Vagina (tissue), 2 donors: ENCODE data around the gene NUP153. TPM values are rescaled to one million over a fixed set of nuclear protein-coding genes. Genes with fewer than 3 reads are reported as not detected.

Experiments used
- DNase-seq, 2 donors: peaks; one replicate each; pipeline ENCODE4 v3.0.0-alpha.2; 2017; ENCODE audit errors: extremely low spot score in 2 of 2
- H3K27ac ChIP-seq: fragments of 200-600 bp; sonication (generic); one replicate; pipeline ENCODE4 v1.5.1; 2019
- H3K27me3 ChIP-seq: fragments of 200-600 bp; sonication (generic); one replicate; pipeline ENCODE4 v1.5.1; 2019
- H3K36me3 ChIP-seq, 2 donors: fragments of 200-600 bp; sonication (generic); one replicate each; pipeline ENCODE4 v1.5.1; 2017 to 2019
- H3K4me1 ChIP-seq: fragments of 200-600 bp; sonication (generic); one replicate; pipeline ENCODE4 v1.5.1; 2019
- H3K4me3 ChIP-seq, 2 donors: fragments of 200-600 bp; sonication (generic); 1 replicate in 1 of 2; 2 replicates in 1 of 2; pipeline ENCODE4 v1.5.1; 2016 to 2019
- H3K9me3 ChIP-seq: fragments of 200-600 bp; sonication (generic); one replicate; pipeline ENCODE4 v1.5.1; 2019
- CTCF ChIP-seq, 3 experiments: fragments of 450-650 bp in 2 of 3; fragments of 200-600 bp in 1 of 3; sonication (generic) in 1 of 3; IDR thresholded peaks; one replicate each; pipeline ENCODE4 v1.5.1; 2017 to 2019; ENCODE audit warnings: antibody characterized with exemption in 3 of 3, mild to moderate bottlenecking in 2 of 3, moderate library complexity in 2 of 3
- POLR2A ChIP-seq, 2 donors: fragments of 450-650 bp; IDR thresholded peaks; one replicate each; pipeline ENCODE4 v1.6.1; 2017; ENCODE audit warnings: antibody characterized with exemption in 2 of 2, mild to moderate bottlenecking in 2 of 2, moderate library complexity in 2 of 2
- POLR2AphosphoS5 ChIP-seq, 2 donors: sonication (generic); formaldehyde crosslinking; IDR thresholded peaks; one replicate each; pipeline ENCODE4 v1.9.0; 2017; ENCODE audit warnings: antibody characterized with exemption in 2 of 2, mild to moderate bottlenecking in 2 of 2, low read depth in 1 of 2; ENCODE audit not compliant: insufficient read depth in 1 of 2
- intact Hi-C: fragments of 100-400 bp; cut with DNase I; formaldehyde crosslinking; loops from one replicate; pipeline ENCODE4 v1.15.1; 2023
- total RNA-seq: library from RNA; depleted of rRNA; stranded (reverse); fragments of >200 nt; gene quantifications from one replicate; pipeline ENCODE4 v1.2.3, GENCODE V29; 2016

The NUP153 gene
- total RNA-seq, 1 donor from 2014 or later: 44.0 TPM

DNA sequence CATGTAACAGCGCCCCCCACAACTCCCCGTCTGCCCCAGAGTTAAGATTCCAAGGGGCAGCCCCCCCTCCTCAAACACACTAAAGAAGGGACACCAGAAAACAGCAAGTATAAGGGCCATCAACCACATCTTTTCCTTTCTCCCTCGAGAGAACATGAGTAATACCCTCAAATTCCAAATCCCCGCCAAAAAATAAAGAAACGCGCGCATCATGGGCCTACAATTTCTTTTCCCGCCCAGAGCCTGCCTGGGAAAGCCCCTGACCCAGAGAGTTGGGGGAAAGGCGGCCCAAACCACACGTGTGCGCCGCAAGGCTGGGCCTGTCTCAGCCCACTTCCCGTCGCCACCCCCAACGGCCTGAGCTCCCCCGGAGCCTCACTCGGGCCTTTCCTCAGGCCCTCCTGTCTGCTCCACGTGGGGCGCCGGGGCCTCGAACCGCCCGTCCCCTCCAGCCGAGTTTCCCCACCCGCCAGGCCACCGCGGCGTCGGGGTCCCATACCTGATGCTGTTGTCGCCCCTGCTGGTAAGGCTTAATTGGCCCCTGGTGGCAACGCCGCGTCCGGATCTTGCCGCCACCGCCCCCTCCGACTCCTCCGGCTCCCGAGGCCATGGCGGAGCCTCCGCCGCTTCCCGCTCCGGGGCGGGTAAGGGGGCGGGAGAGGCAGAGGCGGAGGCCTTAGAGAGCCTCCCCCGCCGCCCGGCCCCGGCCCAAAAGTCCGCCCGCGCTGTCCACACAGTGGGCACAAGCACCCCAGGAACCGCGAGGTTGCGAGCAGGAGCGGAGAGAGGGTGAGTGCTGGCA, 746 bp downstream of the NUP153 start:
- TF ChIP-seq POLR2AphosphoS5 (IDR thresholded peaks at IDR 0.05; ENCODE audit: insufficient read depth in 1 of 2, low read depth in 1 of 2) (no peak), POLR2A (IDR thresholded peaks at IDR 0.05) (no peak), CTCF (IDR thresholded peaks at IDR 0.05) (no peak)
- Histone ChIP-seq H3K27me3 (no peaks in the 10 kb centered on the region), H3K27ac (peak overlapping the region; percentile 95), H3K9me3 (no peaks in the 10 kb centered on the region), H3K36me3 (no peaks in the 10 kb centered on the region), H3K4me1 (peaks cover 49% of the 10 kb centered on the region), H3K4me3 (peak overlapping the region; percentile 73 to 88)
- peak in 1 of 2 donors; percentile 89 for DNase-seq
- intact Hi-C loops: loop anchor here (5.0 kb wide), 1 partner anchor 104 kb away; the partner anchor contains the start of gene FAM8A1

GRCh38 chr6:17705428-17705777, 1.3 kb downstream of the NUP153 start:
- H3K4me3 ChIP-seq: peak overlapping the region; percentile 73 to 88
- peaks cover 52% of the 10 kb centered on the region for H3K4me1 ChIP-seq
- no peak for DNase-seq
- H3K9me3 ChIP-seq: no peaks in the 10 kb centered on the region
- peak overlapping the region; percentile 95 for H3K27ac ChIP-seq
- intact Hi-C loops: loop anchor here (5.0 kb wide), 1 partner anchor 103 kb away; the partner anchor contains the start of gene FAM8A1
- no peak for TF ChIP-seq POLR2AphosphoS5 (IDR thresholded peaks at IDR 0.05; ENCODE audit: insufficient read depth in 1 of 2, low read depth in 1 of 2)
- no peak for TF ChIP-seq CTCF (IDR thresholded peaks at IDR 0.05)
- TF ChIP-seq POLR2A (IDR thresholded peaks at IDR 0.05): no peak
- no peaks in the 10 kb centered on the region for H3K27me3 ChIP-seq
- no peaks in the 10 kb centered on the region for H3K36me3 ChIP-seq

DNA sequence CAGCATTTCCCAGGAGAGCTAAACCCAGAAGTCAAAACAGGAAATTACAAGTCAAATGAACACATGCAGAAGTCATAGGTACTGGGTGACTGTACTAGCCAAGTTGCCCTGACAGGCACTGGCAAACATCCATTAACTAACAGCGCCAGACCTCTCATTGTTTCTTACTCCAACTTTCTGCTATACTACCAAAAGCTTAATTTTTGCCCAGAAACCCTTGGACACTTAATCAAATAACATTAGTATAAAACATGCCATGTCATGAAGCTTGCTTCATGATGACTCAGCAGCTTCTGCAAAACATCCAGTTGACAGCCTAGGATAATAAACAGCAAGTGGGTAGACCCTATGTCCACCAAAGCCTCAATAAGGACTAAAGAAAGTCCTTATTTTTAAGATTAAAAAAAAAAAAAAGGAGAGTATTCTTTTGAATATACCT, 3.5 kb downstream of the NUP153 start:
- H3K36me3 ChIP-seq: no peaks in the 10 kb centered on the region
- TF ChIP-seq POLR2AphosphoS5 (IDR thresholded peaks at IDR 0.05; ENCODE audit: insufficient read depth in 1 of 2, low read depth in 1 of 2) (peak in 1 of 2 donors; percentile 69), POLR2A (IDR thresholded peaks at IDR 0.05) (no peak)
- intact Hi-C loops: no loop called here
- no peaks in the 10 kb centered on the region for H3K27me3 ChIP-seq
- DNase-seq: no peak
- H3K4me1 ChIP-seq: peaks cover 55% of the 10 kb centered on the region
- H3K9me3 ChIP-seq: no peaks in the 10 kb centered on the region
- no peak overlapping the region for H3K4me3 ChIP-seq
- H3K27ac ChIP-seq: peak overlapping the region; percentile 95

GRCh38 chr6:17700421-17701416, 6.0 kb downstream of the NUP153 start:
- H3K4me3 ChIP-seq: no peak overlapping the region
- intact Hi-C loops: no loop called here
- no peaks in the 10 kb centered on the region for H3K27me3 ChIP-seq
- H3K9me3 ChIP-seq: no peaks in the 10 kb centered on the region
- TF ChIP-seq POLR2AphosphoS5 (IDR thresholded peaks at IDR 0.05; ENCODE audit: insufficient read depth in 1 of 2, low read depth in 1 of 2): no peak
- H3K27ac ChIP-seq: no peak overlapping the region
- no peak for DNase-seq
- peaks cover 60% of the 10 kb centered on the region for H3K4me1 ChIP-seq
- H3K36me3 ChIP-seq: no peaks in the 10 kb centered on the region

DNA sequence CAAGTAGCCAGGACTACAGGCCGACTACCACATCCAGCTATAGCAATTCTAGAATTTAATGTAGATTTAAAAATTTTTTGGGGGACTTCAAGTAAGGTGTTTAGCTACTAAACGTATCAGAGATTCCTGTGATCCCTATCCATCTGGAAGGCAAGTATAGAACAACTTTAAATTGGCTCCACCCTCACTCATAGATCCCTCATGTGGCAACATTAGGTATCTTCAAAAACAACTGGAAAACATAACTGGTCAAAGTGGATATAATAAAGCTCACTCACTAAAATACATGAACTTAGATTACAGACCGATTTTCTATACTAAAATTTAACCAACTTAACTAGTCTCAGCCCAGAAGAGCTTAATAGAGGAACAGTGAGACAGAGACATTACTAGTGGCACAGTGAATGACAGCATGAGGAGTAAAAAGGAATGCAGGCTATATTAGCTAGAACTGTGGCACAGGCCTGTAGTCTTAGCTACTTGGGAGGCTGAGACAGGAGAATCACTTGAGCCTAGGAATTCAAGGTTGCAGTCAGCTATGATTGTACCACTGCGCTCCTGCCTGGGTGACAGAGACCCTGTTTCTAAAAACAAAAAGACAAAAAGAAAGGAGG, 14.7 kb downstream of the NUP153 start:
- Histone ChIP-seq H3K4me3 (no peak overlapping the region), H3K9me3 (no peaks in the 10 kb centered on the region), H3K27me3 (no peaks in the 10 kb centered on the region), H3K27ac (no peak overlapping the region), H3K36me3 (no peaks in the 10 kb centered on the region), H3K4me1 (peaks cover 45% of the 10 kb centered on the region)
- intact Hi-C loops: no loop called here
- no peak for DNase-seq
- no peak for TF ChIP-seq CTCF (IDR thresholded peaks at IDR 0.05)
- TF ChIP-seq POLR2AphosphoS5 (IDR thresholded peaks at IDR 0.05; ENCODE audit: insufficient read depth in 1 of 2, low read depth in 1 of 2): no peak
- no peak for TF ChIP-seq POLR2A (IDR thresholded peaks at IDR 0.05)
